GM20000 (cell line): ENCODE measurements around the gene ICA1.

Experiments
- DNase-seq: peaks from one replicate; pipeline ENCODE4 v3.0.0; 2012; ENCODE audit warnings: low spot score
- TF ChIP-seq, protein P1 (sequence below): IDR thresholded peaks from 2 replicates; pipeline ENCODE4 v1.5.1; 2012; ENCODE audit warnings: mild to moderate bottlenecking, control low read depth; ENCODE audit errors: extremely low read depth, missing control alignments

The ICA1 gene

DNA sequence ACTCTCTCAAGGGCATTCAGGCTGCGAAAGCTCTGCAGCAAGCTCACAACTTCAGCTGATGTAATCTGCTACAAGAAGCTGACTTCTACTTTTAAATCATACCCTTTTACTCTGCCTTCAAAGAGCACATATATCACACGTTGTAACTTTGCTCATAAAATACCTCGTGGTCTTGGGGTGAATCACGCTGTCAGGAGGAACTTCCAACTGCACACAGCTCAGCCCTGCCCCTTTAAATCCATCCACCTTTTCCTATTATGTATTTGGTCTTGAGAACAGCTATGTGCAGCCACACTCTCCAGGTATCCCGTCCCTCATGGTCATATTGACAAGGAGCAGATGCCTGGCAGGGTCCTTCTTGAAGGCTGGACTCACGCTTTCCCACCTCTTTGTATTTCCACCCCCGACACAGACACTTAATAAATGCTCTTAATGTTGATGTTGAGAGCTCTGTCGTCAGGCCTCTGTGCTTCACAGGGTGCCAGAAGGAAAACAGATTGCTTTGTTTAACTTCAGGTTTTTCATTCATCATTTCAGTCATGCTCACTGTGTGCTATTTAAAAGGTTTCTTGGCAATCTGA is 47.6 kb downstream of the ICA1 start:
- DNase-seq: no peak
- TF ChIP-seq, protein P1, sequence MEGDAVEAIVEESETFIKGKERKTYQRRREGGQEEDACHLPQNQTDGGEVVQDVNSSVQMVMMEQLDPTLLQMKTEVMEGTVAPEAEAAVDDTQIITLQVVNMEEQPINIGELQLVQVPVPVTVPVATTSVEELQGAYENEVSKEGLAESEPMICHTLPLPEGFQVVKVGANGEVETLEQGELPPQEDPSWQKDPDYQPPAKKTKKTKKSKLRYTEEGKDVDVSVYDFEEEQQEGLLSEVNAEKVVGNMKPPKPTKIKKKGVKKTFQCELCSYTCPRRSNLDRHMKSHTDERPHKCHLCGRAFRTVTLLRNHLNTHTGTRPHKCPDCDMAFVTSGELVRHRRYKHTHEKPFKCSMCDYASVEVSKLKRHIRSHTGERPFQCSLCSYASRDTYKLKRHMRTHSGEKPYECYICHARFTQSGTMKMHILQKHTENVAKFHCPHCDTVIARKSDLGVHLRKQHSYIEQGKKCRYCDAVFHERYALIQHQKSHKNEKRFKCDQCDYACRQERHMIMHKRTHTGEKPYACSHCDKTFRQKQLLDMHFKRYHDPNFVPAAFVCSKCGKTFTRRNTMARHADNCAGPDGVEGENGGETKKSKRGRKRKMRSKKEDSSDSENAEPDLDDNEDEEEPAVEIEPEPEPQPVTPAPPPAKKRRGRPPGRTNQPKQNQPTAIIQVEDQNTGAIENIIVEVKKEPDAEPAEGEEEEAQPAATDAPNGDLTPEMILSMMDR: no peak

DNA sequence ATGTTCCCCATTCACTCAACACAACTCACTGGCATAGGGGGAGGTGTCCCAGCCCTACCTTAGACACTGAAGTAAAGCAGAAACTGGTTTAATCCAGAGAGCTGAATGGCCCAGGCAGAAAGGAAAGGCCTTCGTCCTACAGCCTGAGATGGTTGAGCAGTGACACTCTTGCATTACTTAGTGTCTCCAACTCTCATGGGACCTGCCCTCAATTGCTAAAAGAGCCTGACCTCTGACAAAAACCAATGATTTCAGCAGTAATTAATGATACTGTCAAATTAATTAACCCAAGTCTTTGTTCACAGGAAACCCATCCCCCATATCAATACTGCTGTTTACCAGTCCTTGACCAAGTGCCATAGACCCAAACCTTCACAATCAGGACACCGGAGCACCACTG is 48.6 kb downstream of the ICA1 start:
- TF ChIP-seq, protein P1: no peak
- DNase-seq: no peak

DNA sequence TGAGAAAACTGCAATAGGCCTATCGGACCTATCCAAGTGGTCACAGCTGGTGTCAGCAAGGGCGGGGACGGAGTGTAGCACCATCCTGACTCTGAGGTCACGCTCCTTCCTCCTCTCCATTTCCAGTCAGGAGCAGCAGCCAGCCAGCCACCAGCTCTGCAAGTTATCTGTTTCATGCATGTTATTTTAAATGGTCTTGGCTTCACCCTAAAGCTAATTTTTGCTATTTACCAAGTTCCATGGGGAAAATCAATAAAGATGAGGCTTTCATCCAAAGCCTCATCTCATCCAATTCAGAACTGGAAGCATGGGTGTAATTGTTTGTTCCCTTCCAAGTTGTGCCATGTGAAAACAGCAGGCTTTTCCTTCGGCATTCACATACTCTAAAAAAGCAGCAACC is 49.3 kb downstream of the ICA1 start:
- no peak for DNase-seq
- TF ChIP-seq, protein P1: no peak

DNA sequence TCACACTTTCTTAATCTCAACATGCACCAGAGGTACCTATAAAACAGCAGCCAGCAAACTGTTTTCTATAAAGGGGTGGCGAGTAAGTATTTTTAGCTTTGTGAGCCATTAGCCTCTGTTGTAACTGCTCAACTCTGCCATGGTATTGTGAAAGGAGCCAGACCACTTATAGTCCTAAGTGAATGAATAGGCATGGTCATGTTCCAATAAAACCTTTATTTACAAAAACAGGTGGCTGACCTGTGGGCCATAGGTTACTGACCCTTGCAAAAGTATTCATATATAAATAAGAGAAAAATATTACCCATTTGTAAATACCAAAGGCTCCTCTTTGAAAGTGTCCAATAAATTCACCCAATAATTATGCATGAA is 50.3 kb downstream of the ICA1 start:
- no peak for DNase-seq
- TF ChIP-seq, protein P1: no peak

DNA sequence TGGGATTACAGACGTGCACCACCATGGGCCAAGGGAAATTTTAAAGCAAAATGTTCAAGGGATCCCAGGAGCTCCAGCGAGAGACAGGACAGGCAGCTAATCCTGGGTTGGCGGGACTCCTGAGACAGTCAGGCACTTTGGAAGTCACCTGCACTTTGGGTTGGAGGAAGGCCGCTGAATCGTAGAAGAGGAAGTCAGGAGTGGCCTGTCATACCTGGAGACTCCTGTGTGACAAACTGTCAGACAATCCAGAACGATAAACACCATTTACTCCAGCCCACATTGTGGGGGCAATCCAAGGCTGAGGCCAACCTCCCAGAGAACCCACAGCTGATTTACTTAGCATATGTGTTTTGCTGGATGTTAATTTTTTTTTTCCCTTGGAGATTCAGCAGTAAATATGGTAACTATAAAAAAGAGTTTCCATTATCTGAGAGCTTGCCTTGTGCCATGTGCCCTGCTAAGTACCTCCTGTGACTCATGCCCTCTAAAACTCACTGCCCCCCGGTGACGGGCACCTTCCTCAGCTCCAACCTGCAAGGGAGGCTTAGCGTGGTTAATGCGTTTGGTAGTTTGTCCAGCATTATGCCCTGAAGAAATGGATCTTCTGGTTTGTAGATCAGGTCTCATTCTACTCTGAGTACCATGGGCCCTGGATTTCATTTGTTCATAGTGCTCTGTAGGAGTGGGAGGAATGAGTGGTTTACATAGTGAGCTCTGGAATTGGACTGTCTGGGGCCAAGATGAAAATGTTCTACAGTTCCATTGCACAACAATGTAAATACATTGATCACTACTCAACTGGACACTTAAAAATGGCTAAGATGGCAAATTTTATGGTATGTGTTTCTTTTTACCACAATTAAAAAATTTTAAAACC is 50.9 kb downstream of the ICA1 start:
- TF ChIP-seq, protein P1: no peak
- DNase-seq: no peak

DNA sequence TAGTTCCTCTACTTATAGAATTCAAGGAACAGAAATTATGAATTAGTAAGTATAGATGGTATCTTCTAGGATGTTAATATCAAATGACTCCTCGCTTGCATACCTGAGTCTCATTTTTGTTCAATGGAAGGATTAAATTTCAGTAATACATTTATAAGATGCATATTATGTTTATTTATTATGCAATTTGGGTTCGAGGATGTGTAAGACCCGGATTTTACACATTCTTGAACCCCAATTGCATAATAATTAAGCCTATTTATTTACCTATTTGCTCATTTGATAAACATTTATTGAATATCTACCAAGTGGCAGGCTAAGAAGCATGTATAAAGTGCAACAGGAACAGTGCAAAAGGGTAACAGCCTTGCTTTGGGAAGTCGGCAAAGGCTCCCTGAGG is 52.6 kb downstream of the ICA1 start:
- DNase-seq: no peak
- TF ChIP-seq, protein P1: no peak

DNA sequence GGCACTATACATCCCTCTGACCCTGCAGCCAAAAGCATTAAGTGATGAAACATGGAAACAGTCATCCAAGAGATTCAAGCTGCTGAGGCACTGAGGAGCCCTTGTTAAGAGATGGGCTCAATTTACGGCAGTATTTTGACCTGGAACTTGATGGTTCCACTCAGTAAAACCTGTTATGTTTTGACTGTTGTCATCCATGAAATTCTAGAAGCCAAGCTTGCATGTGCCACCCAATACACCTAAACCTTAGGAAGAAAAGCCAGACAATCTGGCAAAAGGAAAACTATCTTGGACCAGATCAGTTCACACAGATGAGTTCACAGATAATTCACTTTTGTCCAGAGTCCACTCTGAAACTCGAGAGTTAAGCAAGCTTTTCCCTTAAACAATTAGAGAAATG is 53.2 kb downstream of the ICA1 start:
- TF ChIP-seq, protein P1: no peak
- no peak for DNase-seq
